ENCODE results near the gene XNDC1N. TPM values are rescaled to one million over a fixed set of nuclear protein-coding genes. Genes with fewer than 3 reads are reported as not detected.

The XNDC1N gene
- total and polyA plus RNA-seq, 2 experiments from 2014 or later = 11.0 to 13.0 TPM

- Mint-ChIP-seq H3K4me3 (no peak overlapping the region), H3K9me3 (no peaks in the 10 kb centered on the region), H3K27me3 (ENCODE audit: insufficient read depth, low read depth, poor library complexity) (peaks cover 1% of the 10 kb centered on the region), H3K27ac (no peak overlapping the region; the same call in 1 of the 2 replicates), H3K4me1 (peaks cover 6% of the 10 kb centered on the region), H3K36me3 (ENCODE audit: low read depth) (no peaks in the 10 kb centered on the region)
- Histone ChIP-seq H3K79me2 (replicated peaks; ENCODE audit: insufficient read depth) (peaks cover 95% of the 10 kb centered on the region), H3K4me3 (no peak overlapping the region), H4K20me1 (replicated peaks; ENCODE audit: insufficient read depth) (peaks cover 56% of the 10 kb centered on the region), H2AFZ (no peak overlapping the region), H3K9me2 (ENCODE audit: insufficient read depth) (no peaks in the 10 kb centered on the region), H3K4me2 (no peak overlapping the region), H3F3A (replicated peaks; ENCODE audit: low read depth) (no peaks in the 10 kb centered on the region), H3K27ac (ENCODE audit: low read depth) (no peak overlapping the region), H3K36me3 (ENCODE audit: insufficient read depth) (no peaks in the 10 kb centered on the region; the same call in 1 of the 2 replicates), H3K4me1 (ENCODE audit: insufficient read depth) (peaks cover 8% of the 10 kb centered on the region), H3K27me3 (ENCODE audit: insufficient read depth) (no peaks in the 10 kb centered on the region)
- DNase-seq (ENCODE audit: low spot score) (no peak), ATAC-seq (no peak)
- TF ChIP-seq EZH2phosphoT487 (IDR thresholded peaks at IDR 0.05; ENCODE audit: unreplicated experiment) = no peak
- TF ChIP-seq POLR2AphosphoS5 (IDR thresholded peaks at IDR 0.05; ENCODE audit: low read depth) = no peak
- TF ChIP-seq CREB1 (CRISPR knock-in tag; IDR thresholded peaks at IDR 0.05; ENCODE audit: low read depth) = no peak
- TF ChIP-seq, protein P1, sequence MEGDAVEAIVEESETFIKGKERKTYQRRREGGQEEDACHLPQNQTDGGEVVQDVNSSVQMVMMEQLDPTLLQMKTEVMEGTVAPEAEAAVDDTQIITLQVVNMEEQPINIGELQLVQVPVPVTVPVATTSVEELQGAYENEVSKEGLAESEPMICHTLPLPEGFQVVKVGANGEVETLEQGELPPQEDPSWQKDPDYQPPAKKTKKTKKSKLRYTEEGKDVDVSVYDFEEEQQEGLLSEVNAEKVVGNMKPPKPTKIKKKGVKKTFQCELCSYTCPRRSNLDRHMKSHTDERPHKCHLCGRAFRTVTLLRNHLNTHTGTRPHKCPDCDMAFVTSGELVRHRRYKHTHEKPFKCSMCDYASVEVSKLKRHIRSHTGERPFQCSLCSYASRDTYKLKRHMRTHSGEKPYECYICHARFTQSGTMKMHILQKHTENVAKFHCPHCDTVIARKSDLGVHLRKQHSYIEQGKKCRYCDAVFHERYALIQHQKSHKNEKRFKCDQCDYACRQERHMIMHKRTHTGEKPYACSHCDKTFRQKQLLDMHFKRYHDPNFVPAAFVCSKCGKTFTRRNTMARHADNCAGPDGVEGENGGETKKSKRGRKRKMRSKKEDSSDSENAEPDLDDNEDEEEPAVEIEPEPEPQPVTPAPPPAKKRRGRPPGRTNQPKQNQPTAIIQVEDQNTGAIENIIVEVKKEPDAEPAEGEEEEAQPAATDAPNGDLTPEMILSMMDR (conservative IDR thresholded peaks at IDR 0.05; ENCODE audit: low read depth in 2 of 2) = no peak
- no peak for TF ChIP-seq ZNF331 (CRISPR knock-in tag; IDR thresholded peaks at IDR 0.05; ENCODE audit: low read depth)
- TF ChIP-seq, protein P2, sequence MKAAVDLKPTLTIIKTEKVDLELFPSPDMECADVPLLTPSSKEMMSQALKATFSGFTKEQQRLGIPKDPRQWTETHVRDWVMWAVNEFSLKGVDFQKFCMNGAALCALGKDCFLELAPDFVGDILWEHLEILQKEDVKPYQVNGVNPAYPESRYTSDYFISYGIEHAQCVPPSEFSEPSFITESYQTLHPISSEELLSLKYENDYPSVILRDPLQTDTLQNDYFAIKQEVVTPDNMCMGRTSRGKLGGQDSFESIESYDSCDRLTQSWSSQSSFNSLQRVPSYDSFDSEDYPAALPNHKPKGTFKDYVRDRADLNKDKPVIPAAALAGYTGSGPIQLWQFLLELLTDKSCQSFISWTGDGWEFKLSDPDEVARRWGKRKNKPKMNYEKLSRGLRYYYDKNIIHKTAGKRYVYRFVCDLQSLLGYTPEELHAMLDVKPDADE (IDR thresholded peaks at IDR 0.05) = no peak
- no peak for TF ChIP-seq ZNF462 (CRISPR knock-in tag; IDR thresholded peaks at IDR 0.05)
- no peak for TF ChIP-seq STAT1 (IDR thresholded peaks at IDR 0.05; ENCODE audit: unreplicated experiment)
- no peak for TF ChIP-seq JUNB (IDR thresholded peaks at IDR 0.05; ENCODE audit: unreplicated experiment)
- no peak for TF ChIP-seq EZH2 (IDR thresholded peaks at IDR 0.05; ENCODE audit: low read depth, unreplicated experiment)
- TF ChIP-seq NANOG (IDR thresholded peaks at IDR 0.05; ENCODE audit: borderline replicate concordance) = no peak
- TF ChIP-seq, protein P3, sequence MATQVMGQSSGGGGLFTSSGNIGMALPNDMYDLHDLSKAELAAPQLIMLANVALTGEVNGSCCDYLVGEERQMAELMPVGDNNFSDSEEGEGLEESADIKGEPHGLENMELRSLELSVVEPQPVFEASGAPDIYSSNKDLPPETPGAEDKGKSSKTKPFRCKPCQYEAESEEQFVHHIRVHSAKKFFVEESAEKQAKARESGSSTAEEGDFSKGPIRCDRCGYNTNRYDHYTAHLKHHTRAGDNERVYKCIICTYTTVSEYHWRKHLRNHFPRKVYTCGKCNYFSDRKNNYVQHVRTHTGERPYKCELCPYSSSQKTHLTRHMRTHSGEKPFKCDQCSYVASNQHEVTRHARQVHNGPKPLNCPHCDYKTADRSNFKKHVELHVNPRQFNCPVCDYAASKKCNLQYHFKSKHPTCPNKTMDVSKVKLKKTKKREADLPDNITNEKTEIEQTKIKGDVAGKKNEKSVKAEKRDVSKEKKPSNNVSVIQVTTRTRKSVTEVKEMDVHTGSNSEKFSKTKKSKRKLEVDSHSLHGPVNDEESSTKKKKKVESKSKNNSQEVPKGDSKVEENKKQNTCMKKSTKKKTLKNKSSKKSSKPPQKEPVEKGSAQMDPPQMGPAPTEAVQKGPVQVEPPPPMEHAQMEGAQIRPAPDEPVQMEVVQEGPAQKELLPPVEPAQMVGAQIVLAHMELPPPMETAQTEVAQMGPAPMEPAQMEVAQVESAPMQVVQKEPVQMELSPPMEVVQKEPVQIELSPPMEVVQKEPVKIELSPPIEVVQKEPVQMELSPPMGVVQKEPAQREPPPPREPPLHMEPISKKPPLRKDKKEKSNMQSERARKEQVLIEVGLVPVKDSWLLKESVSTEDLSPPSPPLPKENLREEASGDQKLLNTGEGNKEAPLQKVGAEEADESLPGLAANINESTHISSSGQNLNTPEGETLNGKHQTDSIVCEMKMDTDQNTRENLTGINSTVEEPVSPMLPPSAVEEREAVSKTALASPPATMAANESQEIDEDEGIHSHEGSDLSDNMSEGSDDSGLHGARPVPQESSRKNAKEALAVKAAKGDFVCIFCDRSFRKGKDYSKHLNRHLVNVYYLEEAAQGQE (IDR thresholded peaks at IDR 0.05; ENCODE audit: unreplicated experiment) = no peak
Observed at GRCh38 chr11:71933141-71933933, 4.9 kb upstream of the XNDC1N start.

All from GM23338 (cell line).